ENCODE measurements around the gene HOXD13. TPM values are rescaled to one million over a fixed set of nuclear protein-coding genes. Genes with fewer than 3 reads are reported as not detected.

Gene HOXD13
- total RNA-seq, 1 experiment from 2014 or later: not detected

DNA sequence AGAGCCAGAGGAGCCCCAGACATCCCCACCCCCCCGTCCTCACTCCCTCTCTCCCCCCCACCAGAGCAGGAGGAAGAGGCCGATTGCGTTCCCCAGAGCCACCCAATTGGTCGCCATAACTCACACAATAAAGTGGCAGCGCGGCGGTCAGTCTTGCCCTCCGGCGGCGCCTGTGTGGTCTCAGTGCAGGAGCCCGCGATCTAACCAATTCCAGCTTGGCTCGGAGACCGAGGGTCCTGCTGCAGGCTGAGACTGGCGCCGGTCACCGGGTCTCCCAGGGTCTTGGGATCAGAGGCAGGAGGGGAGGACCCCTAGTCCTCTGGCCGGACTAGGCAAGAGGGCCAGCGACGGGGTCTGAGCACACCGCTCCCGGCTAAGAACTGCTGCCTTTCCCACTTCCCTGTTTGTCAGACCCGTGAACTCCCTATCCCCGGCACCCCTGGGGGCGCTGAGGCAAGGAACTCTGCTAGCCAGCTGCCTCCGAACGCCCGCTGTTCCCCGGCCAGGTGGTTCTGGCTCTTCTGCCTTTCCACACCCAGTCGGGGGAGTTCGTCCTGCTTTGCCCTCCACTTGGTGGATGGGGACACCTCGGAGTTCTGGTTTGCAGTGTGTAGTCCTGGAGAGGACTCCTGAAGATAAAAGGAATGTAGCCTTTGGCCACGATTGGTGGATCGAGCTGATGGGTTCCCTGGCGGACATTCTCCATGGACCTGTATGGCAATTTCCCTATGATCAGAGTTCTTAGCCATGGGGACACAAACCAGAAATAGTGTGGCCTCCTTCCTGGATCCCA lies 6.0 kb downstream of the HOXD13 start:
- intact Hi-C loops (cut with micrococcal nuclease; ENCODE audit: unreplicated experiment): loop anchor here (5.0 kb wide), 5 partner anchors 96 to 896 kb away; partner anchors contain the start of gene LNPK
- BruUV-seq (replicated peaks): no TSS peak
- H3K36me3 Mint-ChIP-seq (ENCODE audit: insufficient read depth, unreplicated experiment): peaks cover 18% of the 10 kb centered on the region
- peak overlapping the region; percentile 80 for H3K27ac Mint-ChIP-seq (ENCODE audit: unreplicated experiment)
- no peaks in the 10 kb centered on the region for H3K9me3 Mint-ChIP-seq (ENCODE audit: low read depth, unreplicated experiment)
- peak overlapping the region; percentile 85 for H3K4me3 Mint-ChIP-seq (ENCODE audit: low read depth, unreplicated experiment)
- CTCF ChIA-PET: interaction anchor here (0.7 to 3.0 kb wide), 6 partner anchors 28 to 895 kb away, joined by 3 to 24 read pairs (median 4); no protein-coding TSS in a partner anchor
- H3K4me1 Mint-ChIP-seq (ENCODE audit: low read depth, unreplicated experiment): peaks cover 9% of the 10 kb centered on the region
- TF ChIP-seq, protein P1, sequence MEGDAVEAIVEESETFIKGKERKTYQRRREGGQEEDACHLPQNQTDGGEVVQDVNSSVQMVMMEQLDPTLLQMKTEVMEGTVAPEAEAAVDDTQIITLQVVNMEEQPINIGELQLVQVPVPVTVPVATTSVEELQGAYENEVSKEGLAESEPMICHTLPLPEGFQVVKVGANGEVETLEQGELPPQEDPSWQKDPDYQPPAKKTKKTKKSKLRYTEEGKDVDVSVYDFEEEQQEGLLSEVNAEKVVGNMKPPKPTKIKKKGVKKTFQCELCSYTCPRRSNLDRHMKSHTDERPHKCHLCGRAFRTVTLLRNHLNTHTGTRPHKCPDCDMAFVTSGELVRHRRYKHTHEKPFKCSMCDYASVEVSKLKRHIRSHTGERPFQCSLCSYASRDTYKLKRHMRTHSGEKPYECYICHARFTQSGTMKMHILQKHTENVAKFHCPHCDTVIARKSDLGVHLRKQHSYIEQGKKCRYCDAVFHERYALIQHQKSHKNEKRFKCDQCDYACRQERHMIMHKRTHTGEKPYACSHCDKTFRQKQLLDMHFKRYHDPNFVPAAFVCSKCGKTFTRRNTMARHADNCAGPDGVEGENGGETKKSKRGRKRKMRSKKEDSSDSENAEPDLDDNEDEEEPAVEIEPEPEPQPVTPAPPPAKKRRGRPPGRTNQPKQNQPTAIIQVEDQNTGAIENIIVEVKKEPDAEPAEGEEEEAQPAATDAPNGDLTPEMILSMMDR (IDR thresholded peaks at IDR 0.05; ENCODE audit: unreplicated experiment): no peak
- no peak for DNase-seq
- H3K27me3 Mint-ChIP-seq (ENCODE audit: unreplicated experiment): peaks cover 8% of the 10 kb centered on the region

DNA sequence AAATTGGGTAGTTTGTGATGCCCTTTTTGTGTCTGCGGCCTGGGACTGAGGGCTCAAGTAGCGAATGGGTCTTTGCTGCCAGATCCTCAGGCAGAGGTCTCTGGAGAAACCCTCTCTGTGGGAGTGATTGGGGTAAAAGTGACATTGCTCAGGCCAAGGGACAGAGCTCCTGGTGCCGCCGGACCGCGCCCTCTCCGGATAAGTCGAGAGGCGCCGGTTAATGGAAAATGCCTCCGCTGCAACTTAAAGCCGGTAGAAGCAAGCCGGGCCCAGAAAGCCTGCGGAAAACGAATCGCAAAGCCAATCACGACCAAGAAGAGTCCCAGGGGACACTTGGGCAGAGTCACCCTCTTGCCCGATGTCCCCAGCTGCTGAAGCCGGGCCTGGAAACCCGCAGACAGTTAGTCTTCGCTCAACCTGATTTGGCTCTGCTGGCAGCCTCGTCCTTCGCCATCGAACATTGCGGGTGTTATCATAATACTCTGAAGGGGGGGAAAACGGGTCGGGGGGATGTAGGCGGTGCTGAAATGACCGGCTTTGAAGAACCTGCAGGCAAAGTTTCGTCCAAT lies 6.7 kb downstream of the HOXD13 start:
- intact Hi-C loops (cut with micrococcal nuclease; ENCODE audit: unreplicated experiment): loop anchor here (5.0 kb wide), 5 partner anchors 97 to 897 kb away; partner anchors contain the start of gene LNPK
- no TSS peak for BruUV-seq (replicated peaks)
- CTCF ChIA-PET: no interaction called here
- H3K4me3 Mint-ChIP-seq (ENCODE audit: low read depth, unreplicated experiment): no peak overlapping the region
- H3K27ac Mint-ChIP-seq (ENCODE audit: unreplicated experiment): no peak overlapping the region
- H3K9me3 Mint-ChIP-seq (ENCODE audit: low read depth, unreplicated experiment): no peaks in the 10 kb centered on the region
- H3K27me3 Mint-ChIP-seq (ENCODE audit: unreplicated experiment): peaks cover 2% of the 10 kb centered on the region
- TF ChIP-seq, protein P1 (IDR thresholded peaks at IDR 0.05; ENCODE audit: unreplicated experiment): no peak
- peaks cover 18% of the 10 kb centered on the region for H3K36me3 Mint-ChIP-seq (ENCODE audit: insufficient read depth, unreplicated experiment)
- no peak for DNase-seq
- H3K4me1 Mint-ChIP-seq (ENCODE audit: low read depth, unreplicated experiment): peaks cover 9% of the 10 kb centered on the region

DNA sequence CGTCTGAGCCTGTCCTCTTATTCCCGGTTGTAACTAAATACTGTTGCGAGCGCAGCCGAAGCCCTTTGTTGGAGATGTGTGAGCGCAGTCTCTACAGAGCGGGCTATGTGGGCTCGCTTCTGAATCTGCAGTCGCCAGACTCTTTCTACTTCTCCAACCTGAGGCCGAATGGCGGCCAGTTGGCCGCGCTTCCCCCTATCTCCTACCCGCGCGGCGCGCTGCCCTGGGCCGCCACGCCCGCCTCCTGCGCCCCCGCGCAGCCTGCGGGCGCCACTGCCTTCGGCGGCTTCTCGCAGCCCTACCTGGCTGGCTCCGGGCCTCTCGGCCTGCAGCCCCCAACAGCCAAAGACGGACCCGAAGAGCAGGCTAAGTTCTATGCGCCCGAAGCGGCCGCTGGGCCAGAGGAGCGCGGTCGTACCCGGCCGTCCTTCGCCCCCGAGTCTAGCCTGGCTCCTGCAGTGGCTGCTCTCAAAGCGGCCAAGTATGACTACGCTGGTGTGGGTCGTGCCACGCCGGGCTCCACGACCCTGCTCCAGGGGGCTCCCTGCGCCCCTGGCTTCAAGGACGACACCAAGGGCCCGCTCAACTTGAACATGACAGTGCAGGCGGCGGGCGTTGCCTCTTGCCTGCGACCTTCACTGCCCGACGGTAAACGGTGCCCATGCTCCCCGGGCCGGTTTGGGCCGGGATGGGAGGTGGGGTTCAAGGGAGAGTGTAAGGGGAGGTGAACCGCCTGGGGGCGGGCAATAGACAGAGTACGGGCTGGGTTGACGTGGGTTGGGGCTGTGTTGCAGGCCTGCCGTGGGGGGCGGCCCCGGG lies 7.4 kb downstream of the HOXD13 start, which contains the start of gene HOXD12:
Gene HOXD12, plus strand, starts transcription at position 68 of the 819 bp plus-strand sequence. Its CDS starts 7 bp downstream, at position 75.
- TF ChIP-seq, protein P1 (IDR thresholded peaks at IDR 0.05; ENCODE audit: unreplicated experiment): no peak
- Mint-ChIP-seq H3K4me1 (ENCODE audit: low read depth, unreplicated experiment) (peaks cover 9% of the 10 kb centered on the region), H3K4me3 (ENCODE audit: low read depth, unreplicated experiment) (peak within 1 kb of the TSS; percentile 85), H3K27ac (ENCODE audit: unreplicated experiment) (no peak within 1 kb of the TSS), H3K27me3 (ENCODE audit: unreplicated experiment) (peaks cover 6% of the 10 kb centered on the region), H3K36me3 (ENCODE audit: insufficient read depth, unreplicated experiment) (peaks cover 18% of the 10 kb centered on the region), H3K9me3 (ENCODE audit: low read depth, unreplicated experiment) (no peaks in the 10 kb centered on the region)
- no TSS peak for BruUV-seq (replicated peaks)
- intact Hi-C loops (cut with micrococcal nuclease; ENCODE audit: unreplicated experiment): loop anchor here (5.0 kb wide), 5 partner anchors 98 to 898 kb away; partner anchors contain the start of gene LNPK
- CTCF ChIA-PET: no interaction called here
- no peak for DNase-seq

DNA sequence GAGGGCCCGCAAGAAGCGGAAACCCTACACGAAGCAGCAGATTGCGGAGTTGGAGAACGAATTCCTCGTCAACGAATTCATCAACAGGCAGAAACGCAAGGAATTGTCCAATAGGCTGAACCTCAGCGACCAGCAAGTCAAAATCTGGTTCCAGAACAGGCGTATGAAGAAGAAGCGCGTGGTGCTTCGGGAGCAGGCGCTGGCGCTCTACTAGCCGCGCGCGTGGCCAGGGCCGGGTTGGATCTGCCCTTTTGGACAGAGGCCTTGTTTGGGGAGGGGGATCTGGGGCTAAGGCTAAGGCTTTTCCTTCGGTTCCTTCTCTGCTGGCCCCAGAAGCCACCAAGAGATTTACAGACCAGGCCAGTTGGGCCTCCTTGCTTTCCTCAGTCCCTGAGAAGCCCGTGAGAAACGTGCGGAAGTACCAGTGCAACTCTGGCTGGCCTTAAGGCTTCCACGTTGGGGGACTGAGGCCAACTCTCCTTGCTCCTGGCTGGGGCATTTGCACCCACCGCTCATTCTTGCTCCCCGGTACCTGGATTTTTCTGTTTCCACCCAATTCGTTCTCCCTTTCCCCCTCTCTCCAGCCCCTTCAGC lies 8.1 kb downstream of the HOXD13 start:
- H3K27ac Mint-ChIP-seq (ENCODE audit: unreplicated experiment): no peak overlapping the region
- peaks cover 13% of the 10 kb centered on the region for H3K27me3 Mint-ChIP-seq (ENCODE audit: unreplicated experiment)

More for the DNA sequence above, 8.1 kb downstream of the HOXD13 start:
- intact Hi-C loops (cut with micrococcal nuclease; ENCODE audit: unreplicated experiment): no loop called here
- H3K36me3 Mint-ChIP-seq (ENCODE audit: insufficient read depth, unreplicated experiment): peaks cover 18% of the 10 kb centered on the region
- no peaks in the 10 kb centered on the region for H3K9me3 Mint-ChIP-seq (ENCODE audit: low read depth, unreplicated experiment)
- peaks cover 9% of the 10 kb centered on the region for H3K4me1 Mint-ChIP-seq (ENCODE audit: low read depth, unreplicated experiment)
- H3K4me3 Mint-ChIP-seq (ENCODE audit: low read depth, unreplicated experiment): no peak overlapping the region
- no peak for DNase-seq
- TF ChIP-seq, protein P1 (IDR thresholded peaks at IDR 0.05; ENCODE audit: unreplicated experiment): no peak
- CTCF ChIA-PET: no interaction called here
- BruUV-seq (replicated peaks): no TSS peak
